ENCODE measurements around the gene ZNF132. TPM values are rescaled to one million over a fixed set of nuclear protein-coding genes. Genes with fewer than 3 reads are reported as not detected.
A peak's percentile ranks its signal among the peaks of the same experiment; 100 is the strongest.
"Not testable (repeated sequence)": the region's sequence is repeated elsewhere in the genome, so short reads cannot be mapped to it uniquely, and the experiment has no call there.

Gene ZNF132
- total RNA-seq, 4 donors from 2014 or later = 1.7 to 2.9 (median 2.3) TPM

- Histone ChIP-seq H3K27me3 (no peaks in the 10 kb centered on the region), H3K36me3 (peaks cover 48% of the 10 kb centered on the region), H3K4me3 (no peak overlapping the region), H3K9me3 (no peaks in the 10 kb centered on the region), H3K27ac (no peak overlapping the region), H3K4me1 (peaks cover 23% of the 10 kb centered on the region)
- no peak for DNase-seq (ENCODE audit: low spot score in 2 of 2)
- TF ChIP-seq POLR2A (IDR thresholded peaks at IDR 0.05) (no peak), POLR2AphosphoS5 (IDR thresholded peaks at IDR 0.05) (no peak), CTCF (IDR thresholded peaks at IDR 0.05) (no peak), EP300 (IDR thresholded peaks at IDR 0.05) (no peak)
These were observed 33.8 kb upstream of the ZNF132 start for GRCh38 chr19:58473775-58474174.

GRCh38 chr19:58471736-58472135, 31.8 kb upstream of the ZNF132 start:
- 96% methylated on average over 14 of the region's 39 CpGs for WGBS

GRCh38 chr19:58470837-58471543, 31.0 kb upstream of the ZNF132 start:
- H3K9me3 ChIP-seq; H3K27ac ChIP-seq; H3K27me3 ChIP-seq; H3K4me3 ChIP-seq; DNase-seq (ENCODE audit: low spot score in 2 of 2): not testable (repeated sequence)
- WGBS = no CpG with 5 or more reads among the region's 53 CpGs
- peaks cover 30% of the 10 kb centered on the region for H3K4me1 ChIP-seq
- peaks cover 44% of the 10 kb centered on the region for H3K36me3 ChIP-seq

More at GRCh38 chr19:58471736-58472135, 31.8 kb upstream of the ZNF132 start:
- no peak overlapping the region for H3K4me3 ChIP-seq
- H3K4me1 ChIP-seq = peaks cover 31% of the 10 kb centered on the region
- no peak overlapping the region for H3K27ac ChIP-seq
- no peaks in the 10 kb centered on the region for H3K9me3 ChIP-seq
- no peak for TF ChIP-seq CTCF (IDR thresholded peaks at IDR 0.05)
- DNase-seq (ENCODE audit: low spot score in 2 of 2) = no peak
- H3K36me3 ChIP-seq = peaks cover 44% of the 10 kb centered on the region
- H3K27me3 ChIP-seq = no peaks in the 10 kb centered on the region

- Histone ChIP-seq H3K4me1 (peaks cover 22% of the 10 kb centered on the region), H3K27me3 (no peaks in the 10 kb centered on the region), H3K36me3 (peaks cover 44% of the 10 kb centered on the region), H3K4me3 (no peak overlapping the region), H3K27ac (no peak overlapping the region), H3K9me3 (no peaks in the 10 kb centered on the region)
- WGBS = 93% methylated on average over 8 of the region's 17 CpGs
- DNase-seq (ENCODE audit: low spot score in 2 of 2) = no peak
- no peak for TF ChIP-seq EP300 (IDR thresholded peaks at IDR 0.05)
- TF ChIP-seq POLR2AphosphoS5 (IDR thresholded peaks at IDR 0.05) = no peak
- no peak for TF ChIP-seq POLR2A (IDR thresholded peaks at IDR 0.05)
- no peak for TF ChIP-seq CTCF (IDR thresholded peaks at IDR 0.05)
These were observed 29.5 kb upstream of the ZNF132 start for GRCh38 chr19:58469241-58470013.

- Histone ChIP-seq H3K4me1 (peaks cover 22% of the 10 kb centered on the region), H3K27ac (no peak overlapping the region), H3K27me3 (no peaks in the 10 kb centered on the region), H3K36me3 (peaks cover 41% of the 10 kb centered on the region), H3K9me3 (no peaks in the 10 kb centered on the region), H3K4me3 (peak overlapping the region; percentile 100)
- TF ChIP-seq POLR2AphosphoS5 (IDR thresholded peaks at IDR 0.05) (no peak), EP300 (IDR thresholded peaks at IDR 0.05) (no peak), POLR2A (IDR thresholded peaks at IDR 0.05) (no peak), CTCF (IDR thresholded peaks at IDR 0.05) (no peak)
- WGBS = 60% methylated on average over 5 of the region's 5 CpGs
- no peak for DNase-seq (ENCODE audit: low spot score in 2 of 2)
These were observed 28.4 kb upstream of the ZNF132 start for GRCh38 chr19:58468216-58468839.
